Stimulated activated CD4-positive, alpha-beta T cell treated with anti-CD3 and anti-CD28 coated beads, Interleukin-2, amount 100 ng/mL, for 4 hours (primary cell): ENCODE data around the gene SYT8.
"Not testable (repeated sequence)": the region's sequence is repeated elsewhere in the genome, so short reads cannot be mapped to it uniquely, and the experiment has no call there.

Experiments
- DNase-seq: peaks from one replicate; pipeline ENCODE4 v3.0.0-alpha.2; 2020; ENCODE audit warnings: low read depth

The SYT8 gene, protein sequence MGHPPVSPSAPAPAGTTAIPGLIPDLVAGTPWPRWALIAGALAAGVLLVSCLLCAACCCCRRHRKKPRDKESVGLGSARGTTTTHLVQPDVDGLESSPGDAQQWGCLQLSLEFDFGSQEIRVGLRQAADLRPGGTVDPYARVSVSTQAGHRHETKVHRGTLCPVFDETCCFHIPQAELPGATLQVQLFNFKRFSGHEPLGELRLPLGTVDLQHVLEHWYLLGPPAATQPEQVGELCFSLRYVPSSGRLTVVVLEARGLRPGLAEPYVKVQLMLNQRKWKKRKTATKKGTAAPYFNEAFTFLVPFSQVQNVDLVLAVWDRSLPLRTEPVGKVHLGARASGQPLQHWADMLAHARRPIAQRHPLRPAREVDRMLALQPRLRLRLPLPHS

DNA sequence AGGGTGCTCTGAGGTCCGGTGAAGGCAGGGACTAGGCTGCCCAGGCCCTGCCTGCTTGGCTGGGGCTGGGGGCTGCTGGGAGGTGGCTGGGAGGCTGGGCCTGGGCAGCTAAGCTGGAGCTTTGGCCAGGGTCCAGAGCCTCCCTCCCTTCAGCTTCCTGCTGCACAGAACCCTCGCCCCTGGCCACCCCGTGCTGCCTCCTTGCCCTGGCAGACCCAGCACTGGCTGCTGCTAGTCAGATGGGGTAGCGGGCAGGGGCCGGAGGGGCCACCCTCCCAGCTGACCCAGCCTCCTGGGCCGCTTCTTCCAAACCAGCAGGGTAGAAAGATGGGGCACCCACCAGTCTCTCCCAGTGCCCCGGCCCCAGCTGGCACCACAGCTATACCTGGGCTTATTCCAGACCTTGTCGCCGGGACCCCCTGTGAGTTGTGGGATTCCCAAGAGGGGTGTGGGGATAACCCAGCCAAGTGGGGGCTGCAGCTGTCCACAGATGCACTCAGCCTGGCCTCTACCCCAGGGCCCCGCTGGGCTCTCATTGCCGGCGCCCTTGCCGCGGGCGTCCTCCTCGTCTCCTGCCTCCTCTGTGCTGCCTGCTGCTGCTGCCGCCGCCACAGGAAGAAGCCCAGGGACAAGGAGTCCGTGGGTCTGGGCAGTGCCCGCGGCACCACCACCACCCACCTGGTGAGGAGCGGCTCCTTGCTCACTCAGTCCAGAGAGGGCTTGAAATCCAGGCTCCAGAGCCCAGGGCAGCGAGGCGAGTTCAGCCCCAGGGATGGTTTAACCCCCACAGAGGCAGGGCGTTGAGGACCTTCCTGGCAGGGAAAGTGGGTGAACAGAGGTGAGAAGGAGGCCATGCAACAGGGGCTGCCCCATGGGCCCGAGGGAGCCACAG, at the start of gene SYT8:
SYT8 (plus strand) TSS at position 212 of the 892 bp plus-strand sequence; CDS start at position 328, 116 bp downstream.
- DNase-seq = no peak

DNA sequence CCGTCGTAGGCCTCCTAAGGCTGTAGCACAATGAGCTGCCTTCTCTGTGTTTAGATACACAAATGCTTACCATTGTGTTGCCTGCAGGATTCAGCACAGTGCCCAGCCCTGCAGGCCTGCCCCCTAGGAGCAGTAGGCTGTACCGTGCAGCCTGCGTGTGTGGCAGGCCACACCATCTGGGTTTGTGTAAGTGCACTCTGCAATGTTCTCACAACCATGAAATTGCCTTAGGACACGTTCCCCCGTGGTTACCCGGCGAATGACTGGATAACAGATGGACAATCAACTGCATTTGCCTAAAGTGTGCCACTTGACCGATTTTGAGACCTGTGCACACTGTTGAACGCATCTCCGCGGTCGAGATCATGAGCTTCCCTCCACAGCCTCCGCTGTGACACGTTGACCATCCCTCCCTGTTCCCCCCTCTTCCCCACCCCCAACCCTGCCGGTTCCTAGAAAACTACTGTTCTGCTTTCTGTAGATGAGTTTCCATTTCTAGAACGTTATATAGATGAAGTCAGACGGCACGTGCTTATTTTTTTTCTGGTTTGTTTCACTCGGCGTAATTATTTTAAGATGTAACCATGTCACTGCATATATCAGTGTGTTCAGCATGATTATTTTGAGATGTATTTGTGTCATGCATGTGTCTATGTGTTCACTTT, 48.9 kb upstream of the SYT8 start:
- no peak for DNase-seq

DNA sequence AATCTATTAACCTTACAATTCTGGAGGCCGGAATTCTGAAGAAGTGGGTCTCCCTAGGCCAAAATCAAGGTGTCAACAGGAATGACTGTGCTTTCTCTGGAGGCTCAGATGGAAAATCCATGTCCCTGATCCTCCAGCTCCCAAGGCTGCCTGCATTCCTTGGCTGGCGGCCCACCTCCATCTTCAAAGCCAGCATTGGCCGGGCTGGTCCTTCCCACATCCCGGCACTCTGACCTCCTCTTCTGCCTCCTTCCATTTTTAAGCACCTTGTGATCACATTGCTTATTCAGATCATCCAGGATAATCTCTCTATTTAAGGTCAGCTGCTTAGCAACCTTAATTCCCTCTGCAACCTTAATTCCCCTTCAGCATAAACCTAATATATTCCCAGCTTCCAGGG, 48.3 kb upstream of the SYT8 start:
- no peak for DNase-seq

DNA sequence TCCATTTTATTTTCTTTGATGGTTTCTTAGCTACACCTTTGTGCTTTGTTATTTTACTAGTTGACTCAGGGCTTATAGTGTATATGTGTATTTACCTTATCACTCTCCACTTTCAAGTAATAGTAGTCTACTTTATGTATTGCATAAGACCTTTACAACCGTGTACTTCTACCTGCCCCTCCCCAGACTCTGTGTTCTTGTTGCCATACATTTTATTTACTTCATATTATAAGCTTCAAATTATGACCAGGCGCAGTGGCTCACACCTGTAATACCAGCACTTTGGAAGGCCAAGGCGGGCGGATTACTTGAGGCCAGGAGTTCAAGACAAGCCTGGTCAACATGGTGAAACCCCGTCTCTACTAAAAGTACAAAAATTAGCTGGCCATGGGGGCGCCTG, 42.9 kb upstream of the SYT8 start:
- DNase-seq = no peak

DNA sequence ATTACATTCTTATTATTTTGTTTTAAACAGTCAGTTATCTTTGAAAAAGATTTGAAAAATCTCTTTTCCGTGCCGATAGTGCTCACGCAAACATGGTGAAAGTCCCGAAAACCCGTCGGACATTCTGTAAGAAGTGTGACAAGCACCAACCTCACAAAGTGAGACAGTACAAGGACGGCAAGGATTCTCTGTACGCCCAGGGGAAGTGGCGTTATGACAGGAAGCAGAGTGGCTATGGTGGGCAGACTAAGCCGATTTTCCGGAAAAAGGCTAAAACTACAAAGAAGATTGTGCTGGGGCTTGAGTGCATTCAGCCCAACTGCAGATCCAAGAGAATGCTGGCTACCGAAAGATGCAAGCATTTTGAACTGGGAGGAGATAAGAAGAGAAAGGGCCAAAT, 42.3 kb upstream of the SYT8 start:
- DNase-seq = no peak

DNA sequence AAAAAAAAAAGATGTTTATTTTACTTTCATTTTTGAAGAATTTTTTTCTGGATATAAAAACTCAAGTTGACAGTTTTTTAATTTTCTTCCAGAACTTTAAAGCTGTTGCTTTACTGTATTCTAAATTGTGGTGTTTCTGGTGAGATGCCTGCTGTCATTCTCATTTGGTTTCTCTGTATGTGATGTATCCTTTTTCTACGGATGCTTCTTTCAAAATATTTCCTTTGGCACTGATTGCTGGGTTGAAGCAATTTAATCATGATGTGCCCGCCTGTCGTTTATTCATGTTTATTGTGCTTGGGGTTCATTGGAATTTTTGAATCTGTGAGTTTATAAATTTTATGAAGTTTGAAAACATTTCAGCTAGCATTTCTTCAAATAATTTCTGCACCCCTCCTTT, 41.7 kb upstream of the SYT8 start:
- no peak for DNase-seq

DNA sequence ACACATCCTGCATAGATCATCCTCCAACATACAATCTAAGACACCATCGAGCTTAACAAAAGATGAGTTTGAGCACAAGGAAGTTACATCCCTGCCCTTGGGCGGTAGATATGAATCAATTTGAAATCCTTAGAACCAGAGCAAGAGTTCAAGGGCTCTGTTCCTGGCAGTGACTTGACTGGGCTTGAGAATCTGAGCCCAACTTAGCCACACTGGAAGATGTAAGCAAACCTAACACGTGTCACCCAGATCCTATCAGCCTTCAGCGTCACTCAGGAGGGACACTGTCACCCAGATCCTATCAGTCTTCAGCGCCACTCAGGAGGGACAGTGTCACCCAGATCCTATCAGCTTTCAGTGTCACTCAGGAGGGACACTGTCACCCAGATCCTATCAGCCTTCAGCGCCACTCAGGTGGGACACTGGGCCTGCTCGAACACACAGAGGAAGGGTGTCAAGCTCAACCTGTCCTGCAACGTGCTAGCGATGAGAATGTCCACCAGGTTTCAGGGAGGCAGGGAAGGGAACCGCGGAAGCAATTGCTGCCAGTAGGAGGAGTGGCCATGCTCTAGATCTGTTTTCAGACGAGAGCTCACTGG, 38.3 kb upstream of the SYT8 start:
- DNase-seq = no peak

DNA sequence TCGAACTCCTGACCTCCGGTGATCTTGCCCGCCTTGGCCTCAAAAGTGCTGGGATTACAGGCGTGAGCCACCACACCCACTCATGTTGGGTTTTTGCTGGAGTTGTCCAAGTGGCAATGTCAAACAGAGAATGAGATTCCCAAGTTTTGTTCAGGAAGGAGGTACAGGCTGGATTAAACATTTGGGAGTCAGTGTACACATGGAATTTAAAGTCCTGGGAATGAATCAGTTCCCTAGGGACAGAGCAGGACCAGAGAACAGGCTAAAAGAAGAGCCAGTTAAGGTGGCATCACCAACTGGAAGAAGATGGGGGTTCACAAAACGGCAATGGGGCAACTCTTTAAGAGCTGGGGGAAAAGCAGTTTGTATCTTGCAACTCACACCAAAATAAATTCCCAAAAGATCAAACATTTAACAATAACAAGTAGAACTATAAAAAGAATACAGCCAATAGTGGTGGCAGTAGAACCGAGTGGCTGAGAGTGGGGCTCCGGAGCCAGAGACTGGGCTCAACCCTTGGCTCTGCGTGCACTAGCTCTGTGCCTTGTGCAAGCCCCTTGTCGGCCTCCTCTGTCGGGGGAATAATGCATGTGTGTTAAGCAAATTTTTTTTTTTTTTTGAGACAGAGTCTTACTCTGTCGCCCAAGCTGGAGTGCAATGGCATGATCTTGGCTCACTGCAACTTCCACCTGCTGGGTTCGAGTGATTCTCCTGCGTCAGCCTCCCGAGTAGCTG, 37.2 kb upstream of the SYT8 start:
- no peak for DNase-seq

DNA sequence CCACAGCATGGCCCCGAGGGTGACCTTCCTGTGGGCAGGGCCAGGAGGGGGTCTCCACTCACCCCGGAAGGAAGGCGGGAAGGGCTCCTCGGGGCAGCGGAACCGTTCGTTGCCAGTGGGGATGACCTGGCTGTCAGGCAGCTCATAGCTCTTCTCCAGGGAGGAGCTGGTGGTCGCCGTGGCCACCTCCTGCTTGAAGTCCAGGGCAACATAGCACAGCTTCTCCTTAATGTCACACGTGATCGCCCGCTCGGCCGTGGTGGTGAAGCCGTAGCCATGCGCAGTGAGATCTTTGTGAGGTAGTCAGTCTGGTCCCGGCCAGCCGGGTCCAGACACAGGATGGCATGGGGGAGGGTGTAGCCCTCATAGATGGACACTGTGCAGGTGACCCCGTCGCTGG, 31.5 kb upstream of the SYT8 start:
- no peak for DNase-seq

DNA sequence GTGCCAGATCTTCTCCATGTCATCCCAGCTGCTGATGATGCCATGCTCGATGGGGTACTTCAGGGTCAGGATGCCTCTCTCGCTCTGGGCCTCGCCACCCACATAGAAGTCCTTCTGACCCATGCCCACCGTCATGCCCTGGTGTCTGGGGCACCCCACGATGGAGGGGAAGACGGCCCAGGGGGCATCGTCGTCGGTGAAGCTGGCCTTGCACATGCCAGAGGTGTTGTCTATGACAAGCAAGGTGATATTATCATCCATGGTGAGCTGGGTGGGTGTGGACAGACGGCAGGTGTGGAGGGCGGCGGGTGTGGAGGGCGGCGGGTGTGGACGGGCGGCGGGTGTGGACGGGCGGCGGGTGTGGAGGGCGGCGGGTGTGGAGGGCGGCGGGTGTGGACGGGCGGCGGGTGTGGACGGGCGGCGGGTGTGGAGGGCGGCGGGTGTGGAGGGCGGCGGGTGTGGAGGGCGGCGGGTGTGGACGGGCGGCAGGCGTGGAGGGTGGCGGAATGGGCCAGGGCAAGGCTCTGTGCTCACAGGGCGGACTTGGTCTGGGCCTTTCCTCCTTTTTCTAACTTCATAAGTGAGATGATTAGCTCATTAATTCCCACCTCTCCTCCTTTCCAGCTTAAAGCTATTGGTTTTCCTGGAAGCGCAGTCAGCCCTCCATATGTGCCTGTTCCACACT, 30.8 kb upstream of the SYT8 start:
- DNase-seq = not testable (repeated sequence)

DNA sequence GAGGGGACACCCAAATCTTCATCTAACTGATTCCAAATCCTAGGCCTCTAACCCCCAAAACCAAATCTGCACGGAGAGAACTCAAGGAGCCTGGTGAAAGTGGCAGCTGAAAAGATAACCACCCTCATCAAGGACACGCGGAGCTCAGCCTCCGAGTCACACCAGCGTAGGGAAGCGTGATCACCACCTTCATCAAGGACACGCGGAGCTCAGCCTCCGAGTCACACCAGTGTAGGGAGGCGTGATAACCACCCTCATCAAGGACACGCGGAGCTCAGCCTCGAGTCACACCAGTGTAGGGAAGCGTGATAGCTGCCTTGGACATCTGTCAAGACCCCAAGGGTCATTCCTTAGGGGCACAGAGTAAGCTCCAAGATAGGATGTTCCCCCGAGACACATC, 29.3 kb upstream of the SYT8 start:
- no peak for DNase-seq

DNA sequence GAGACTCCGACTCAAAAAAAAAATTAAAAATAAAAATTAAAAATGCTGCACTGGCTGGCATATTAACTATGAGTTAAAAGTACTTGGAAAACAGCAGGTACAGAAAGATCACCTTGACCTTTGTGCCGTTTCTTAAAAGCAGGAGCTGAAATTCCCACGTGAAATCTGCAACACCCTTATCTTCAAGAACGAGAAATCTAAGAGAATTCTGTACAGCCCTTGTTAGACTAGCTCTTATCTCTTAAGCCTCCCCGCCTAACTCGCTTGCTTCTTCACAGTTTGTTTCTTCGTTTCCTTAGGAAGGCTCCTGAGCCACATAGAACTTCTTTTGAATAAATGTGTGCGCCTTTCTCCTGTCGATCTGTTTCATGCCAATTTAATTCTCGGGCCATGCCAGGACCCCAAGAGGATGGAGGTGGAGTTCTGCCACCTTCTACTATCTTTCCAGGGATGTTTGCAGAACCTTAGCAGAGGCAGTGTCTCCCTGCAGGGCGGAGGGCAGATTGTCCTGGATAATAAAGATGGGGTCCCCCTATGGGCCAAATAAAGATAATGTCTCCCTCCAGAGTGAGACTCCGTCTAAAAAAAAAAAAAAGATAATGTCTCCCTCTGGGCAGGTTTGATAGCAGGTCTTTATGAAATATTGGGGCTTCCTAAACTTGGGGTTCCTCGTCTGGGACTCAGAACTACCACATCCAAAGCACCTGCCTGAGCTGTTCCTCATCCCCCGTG, 27.4 kb upstream of the SYT8 start:
- DNase-seq = no peak

DNA sequence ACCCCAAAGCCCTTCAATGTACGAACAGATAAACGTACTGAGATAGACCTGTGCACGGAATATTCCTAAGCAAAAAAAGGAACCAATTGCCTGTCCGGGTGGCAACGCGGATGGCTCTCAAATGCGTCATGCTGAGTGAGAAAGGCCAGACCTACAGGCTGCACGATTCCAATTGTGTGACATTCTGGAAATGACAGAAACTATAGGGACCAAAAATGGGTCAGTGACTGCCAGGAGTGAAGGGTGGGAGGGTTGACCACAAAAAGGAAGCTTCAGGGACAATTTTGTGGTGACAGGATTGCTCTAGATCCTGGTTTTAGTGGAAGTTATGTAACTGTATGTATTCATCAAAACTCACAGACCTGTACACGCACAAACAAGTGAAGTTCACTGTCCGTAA, 24.0 kb upstream of the SYT8 start:
- DNase-seq = no peak

DNA sequence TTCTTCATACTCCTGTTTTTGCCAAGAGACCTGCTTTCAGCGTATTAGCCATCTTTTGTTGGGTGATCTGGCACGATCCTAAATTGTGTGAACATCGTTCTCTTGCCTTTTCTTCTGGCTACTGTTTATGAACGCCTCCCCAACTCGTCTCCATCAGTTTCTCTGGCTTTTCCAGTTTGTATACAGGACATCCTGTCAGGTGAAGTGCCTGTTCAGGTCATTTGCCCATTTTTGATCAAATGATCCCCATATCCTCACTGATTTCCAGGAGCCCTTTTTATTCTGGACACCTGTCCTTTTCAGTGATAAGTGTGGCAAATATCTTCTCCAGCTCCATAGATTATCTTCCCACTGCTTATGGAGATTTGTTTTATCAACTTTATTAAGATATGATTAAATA, 22.5 kb upstream of the SYT8 start:
- no peak for DNase-seq

DNA sequence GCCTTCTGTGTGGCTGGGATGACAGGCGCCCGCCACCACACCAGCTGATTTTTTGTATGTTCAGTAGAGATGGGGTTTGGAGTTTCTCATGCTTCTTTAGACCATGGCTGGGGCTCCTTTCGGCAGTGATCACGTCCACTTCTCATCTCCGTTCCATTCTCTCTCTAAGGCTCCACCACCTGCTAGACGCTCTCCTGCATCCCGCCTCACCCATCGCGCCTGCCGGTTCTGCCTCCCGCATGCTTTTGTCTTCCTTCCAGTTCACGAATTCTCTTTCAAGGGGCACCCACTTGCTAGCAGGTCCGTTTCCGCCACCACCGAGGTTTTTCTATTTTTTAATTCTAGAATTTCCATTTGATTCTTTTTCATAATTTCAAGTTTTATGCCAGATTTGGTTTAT, 22.0 kb upstream of the SYT8 start:
- no peak for DNase-seq

DNA sequence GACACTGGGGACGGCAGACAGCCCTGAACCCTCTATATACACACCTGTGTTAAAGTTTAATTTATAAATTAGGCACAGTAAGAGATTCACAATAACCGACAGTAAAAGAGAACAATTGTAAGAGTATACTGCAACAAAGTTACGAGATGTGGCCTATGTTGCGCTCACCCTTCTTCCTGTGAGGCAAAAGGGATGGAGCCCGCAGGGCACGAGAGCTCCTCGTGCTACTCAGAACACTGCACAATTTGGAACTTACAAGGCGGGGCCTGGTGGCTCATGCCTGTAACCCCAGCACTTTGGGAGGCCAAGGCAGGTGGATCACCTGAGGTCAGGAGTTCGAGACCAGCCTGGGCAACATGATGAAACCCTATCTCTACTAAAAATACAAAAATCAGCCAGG, 21.4 kb upstream of the SYT8 start:
- not testable (repeated sequence) for DNase-seq

DNA sequence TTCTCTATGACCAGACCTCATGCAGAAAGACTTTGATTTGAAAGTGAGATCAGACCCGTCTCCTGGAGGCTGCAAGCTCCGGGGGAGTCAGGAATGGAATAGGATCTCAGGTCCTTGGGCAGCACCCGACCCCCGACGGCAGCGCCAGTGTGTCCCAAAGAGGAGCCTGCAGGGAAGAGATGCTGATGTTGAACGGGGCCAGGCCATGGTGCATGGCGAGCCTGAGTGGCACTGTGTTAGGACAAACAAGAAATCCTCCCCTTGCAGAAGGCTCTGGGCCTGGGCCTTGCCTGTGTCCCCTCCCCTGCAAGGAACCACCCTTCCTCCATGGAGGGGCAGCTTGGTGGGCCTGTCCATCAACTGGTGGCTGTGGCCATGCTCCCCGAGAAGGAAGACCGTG, 20.1 kb upstream of the SYT8 start:
- no peak for DNase-seq

DNA sequence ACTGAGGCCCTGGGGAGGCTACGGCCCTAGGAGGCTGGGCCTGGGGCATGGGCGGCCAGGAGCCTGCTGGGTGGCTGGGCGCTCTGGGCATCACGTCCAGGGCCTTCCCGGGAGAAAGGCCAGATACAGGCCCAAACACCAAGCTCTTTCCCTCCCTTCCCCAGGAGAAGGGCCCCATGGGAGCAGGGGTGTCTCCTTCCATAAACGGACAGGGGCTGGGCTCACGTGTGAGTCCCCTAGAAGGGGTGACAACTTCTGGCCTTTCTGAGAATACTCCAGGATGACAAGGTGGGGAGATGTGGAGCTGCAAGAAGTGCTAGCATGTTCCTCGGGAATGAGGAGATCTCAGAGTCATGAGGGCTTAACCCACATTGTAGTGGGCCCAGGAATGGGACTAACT, 19.5 kb upstream of the SYT8 start:
- DNase-seq = no peak

DNA sequence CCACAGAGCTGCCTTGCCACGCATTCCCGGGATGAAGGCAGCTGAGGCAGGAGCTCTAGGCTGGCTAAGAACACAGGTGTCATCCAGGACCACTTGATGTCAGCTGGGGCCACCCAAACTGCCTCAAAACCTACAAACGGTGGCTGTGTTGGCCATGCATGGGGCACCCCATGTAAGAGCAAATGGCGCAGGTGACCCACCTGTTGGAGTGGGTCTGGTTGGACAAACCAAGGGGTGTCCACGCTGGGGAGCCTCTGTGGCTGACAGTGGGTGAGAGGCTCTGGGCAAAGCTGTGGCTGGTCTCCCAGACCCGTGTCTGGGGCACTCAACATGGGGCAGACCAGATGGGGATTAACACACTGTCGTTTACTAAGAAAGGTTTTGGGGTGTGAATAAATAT, 19.0 kb upstream of the SYT8 start:
- no peak for DNase-seq

DNA sequence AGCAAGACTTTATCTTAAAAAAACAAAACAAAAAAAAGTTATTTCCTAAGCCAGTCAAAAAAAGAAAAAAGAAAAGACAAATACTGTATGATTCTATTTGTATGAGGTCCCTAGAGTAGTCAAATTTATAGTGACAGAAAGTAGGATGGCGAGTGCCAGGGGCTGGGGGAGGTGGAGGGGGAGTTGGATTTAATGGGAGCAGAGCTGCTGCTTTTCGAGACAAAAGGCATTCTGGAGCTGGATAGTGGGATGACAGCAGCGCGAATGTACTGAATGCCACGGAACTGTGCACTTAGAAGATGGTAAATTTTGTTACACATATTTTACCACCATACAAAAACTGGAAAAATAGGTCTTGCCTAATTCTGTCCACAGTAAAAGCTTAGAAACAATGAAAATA, 17.8 kb upstream of the SYT8 start:
- no peak for DNase-seq
